AG09319 (cell line): Measurements from ENCODE around the gene TESK1.

ENCODE experiments used
- DNase-seq: peaks from one replicate; pipeline ENCODE4 v3.0.0-alpha.2; 2010; ENCODE audit warnings: low read depth; ENCODE audit errors: extremely low read depth
- TF ChIP-seq, protein P1 (sequence below): IDR thresholded peaks from 2 replicates; pipeline ENCODE4 v1.5.1; 2011; ENCODE audit warnings: low read depth, mild to moderate bottlenecking, inconsistent platforms, low read length, moderate library complexity

Gene TESK1

DNA sequence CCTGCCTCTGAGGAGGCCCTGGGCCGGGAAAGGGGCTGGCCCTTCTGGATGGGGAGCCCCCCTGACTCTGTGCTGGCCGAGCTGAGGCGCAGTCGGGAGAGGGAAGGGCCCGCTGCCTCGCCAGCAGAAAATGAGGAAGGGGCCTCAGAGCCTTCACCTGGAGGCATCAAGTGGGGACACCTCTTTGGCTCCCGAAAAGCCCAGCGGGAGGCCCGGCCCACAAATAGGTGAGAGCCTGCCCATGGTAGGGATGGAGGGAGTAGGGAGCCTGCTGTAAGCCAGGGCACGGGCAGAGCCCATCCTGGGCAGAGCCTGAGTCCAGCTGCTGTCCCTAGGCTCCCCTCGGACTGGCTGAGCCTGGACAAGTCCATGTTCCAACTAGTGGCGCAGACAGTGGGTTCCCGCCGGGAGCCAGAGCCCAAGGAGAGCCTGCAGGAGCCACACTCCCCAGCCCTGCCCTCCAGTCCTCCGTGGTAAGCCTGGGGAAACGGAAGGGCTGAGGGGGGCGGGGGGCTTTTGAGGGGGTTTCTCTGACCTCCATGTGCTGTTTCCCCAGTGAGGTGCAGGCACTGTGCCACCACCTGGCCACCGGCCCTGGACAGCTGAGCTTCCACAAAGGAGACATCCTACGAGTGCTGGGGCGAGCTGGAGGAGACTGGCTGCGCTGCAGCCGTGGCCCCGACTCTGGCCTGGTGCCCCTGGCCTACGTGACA lies 44.3 kb upstream of the TESK1 start:
- TF ChIP-seq, protein P1, sequence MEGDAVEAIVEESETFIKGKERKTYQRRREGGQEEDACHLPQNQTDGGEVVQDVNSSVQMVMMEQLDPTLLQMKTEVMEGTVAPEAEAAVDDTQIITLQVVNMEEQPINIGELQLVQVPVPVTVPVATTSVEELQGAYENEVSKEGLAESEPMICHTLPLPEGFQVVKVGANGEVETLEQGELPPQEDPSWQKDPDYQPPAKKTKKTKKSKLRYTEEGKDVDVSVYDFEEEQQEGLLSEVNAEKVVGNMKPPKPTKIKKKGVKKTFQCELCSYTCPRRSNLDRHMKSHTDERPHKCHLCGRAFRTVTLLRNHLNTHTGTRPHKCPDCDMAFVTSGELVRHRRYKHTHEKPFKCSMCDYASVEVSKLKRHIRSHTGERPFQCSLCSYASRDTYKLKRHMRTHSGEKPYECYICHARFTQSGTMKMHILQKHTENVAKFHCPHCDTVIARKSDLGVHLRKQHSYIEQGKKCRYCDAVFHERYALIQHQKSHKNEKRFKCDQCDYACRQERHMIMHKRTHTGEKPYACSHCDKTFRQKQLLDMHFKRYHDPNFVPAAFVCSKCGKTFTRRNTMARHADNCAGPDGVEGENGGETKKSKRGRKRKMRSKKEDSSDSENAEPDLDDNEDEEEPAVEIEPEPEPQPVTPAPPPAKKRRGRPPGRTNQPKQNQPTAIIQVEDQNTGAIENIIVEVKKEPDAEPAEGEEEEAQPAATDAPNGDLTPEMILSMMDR = no peak

DNA sequence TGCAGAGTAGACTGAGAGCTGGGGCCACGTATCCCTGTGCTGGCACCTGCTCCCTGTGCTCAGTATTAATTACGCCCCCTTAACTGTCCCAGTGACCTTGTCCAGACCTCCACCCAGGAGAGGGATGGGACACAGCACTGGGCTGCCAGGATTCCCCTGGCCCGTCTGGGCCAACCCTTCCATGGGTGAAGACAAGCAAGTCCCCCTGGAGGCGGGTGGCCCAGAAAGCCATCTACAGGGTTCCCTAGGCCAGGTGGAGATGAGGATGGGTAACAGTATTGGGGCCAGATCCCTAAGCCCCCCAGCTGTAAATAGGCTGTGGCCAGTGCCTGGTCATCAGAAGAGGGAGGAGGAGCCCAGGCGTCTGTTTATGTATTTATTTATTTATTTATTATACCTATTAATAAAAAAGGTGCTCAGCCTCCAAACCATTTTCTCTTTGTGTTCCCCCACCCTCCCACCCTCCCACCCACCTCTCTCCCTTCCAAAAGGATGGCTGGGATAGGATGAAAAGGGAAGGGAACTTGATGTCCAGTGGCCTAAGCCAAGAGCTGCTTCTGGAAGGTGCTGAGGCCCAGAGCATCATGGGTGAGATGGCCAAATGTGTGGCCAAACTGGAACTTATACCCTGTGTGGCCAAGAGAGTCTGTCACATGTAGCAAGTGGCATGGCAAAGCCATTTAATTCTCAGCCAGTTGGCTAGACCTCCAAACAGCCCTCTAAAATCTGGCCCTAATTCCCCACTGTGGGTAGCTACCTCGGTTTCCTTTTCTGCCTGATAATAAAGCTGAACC lies 43.4 kb upstream of the TESK1 start:
- DNase-seq = no peak
- TF ChIP-seq, protein P1 = no peak

More for the DNA sequence above, 44.3 kb upstream of the TESK1 start:
- no peak for DNase-seq

DNA sequence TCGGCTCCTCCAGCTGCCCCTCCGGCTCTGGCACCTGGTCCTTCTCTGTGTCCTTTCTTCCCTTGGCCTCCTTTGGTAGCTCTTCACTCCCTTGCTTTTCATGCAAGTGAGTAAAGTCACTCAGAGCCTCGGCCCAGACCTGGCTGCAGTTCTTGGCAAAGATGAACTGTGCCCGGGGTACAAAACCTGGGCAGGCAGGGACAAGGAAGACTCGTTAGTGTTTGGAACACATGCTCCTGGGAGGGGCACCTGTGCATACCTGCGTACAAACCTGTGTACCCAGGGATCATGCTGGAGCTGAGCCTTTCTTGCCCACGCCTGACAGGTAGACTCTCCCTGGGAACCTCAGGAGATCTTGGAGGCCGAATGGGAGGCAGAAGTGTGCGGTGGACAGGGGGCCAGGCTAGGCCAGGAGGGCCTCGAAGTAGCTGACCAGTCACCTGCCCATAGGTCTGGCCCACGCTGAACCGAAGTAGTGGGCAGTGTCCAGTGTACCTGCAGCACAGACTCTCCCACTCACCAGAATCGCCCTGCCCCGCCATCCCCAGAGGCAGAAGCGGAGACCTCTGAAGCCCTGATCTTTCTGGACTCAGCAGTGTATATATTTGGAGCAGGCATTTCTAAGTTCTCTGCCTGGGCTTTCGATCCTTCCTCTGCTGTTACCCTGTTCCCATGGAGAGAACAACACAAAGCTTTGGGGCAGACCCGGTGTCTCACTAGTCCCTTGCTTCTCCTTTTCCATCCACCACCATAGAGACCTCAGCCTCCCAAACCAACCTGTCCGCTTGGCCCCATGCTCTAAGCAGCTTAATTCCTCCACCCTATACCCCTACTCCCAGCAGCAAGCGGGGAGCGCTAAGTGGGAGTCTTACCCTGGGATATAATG lies 41.9 kb upstream of the TESK1 start:
- TF ChIP-seq, protein P1 = no peak
- no peak for DNase-seq

DNA sequence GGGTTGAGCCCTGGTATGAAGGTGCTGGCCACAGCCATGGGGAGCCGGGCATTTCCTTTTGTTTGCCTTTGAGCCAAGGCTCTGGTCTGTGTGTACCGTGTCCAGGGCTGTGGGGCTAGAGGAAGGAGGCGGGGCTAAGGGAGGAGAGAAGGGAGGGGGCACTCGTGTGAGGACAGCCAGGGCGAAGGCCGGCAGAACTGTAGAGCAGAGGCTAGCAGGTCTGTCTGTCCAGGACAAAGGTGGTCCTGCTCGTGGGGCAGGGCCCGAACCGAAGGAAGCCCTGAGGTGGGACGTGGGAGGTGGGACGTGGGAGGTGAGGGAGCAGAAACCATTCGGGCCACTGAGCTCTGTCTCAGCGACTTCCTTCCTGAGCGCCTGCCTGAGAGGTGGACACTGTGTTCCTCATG lies 41.3 kb upstream of the TESK1 start:
- TF ChIP-seq, protein P1 = no peak
- DNase-seq = no peak

GRCh38 chr9:35564658-35565061 lies 40.4 kb upstream of the TESK1 start:
- TF ChIP-seq, protein P1 = no peak
- no peak for DNase-seq

- TF ChIP-seq, protein P1 = peak; percentile 1; the same call in 1 of the 2 replicates
- no peak for DNase-seq
These were observed 38.6 kb upstream of the TESK1 start for GRCh38 chr9:35566417-35566816.
